GM23248 (cell line): Measurements from ENCODE around the gene CPLX3. TPM values are rescaled to one million over a fixed set of nuclear protein-coding genes. Genes with fewer than 3 reads are reported as not detected.

Source experiments
- DNase-seq: peaks from one replicate; pipeline ENCODE4 v3.0.0-alpha.2; 2015
- H2AFZ ChIP-seq: fragments of 200-600 bp; sonication (generic); 2 replicates; pipeline ENCODE4 v1.6.1; 2016; ENCODE audit warnings: antibody characterized with exemption
- H3F3A ChIP-seq: fragments of 200-600 bp; sonication (generic); 2 replicates; pipeline ENCODE4 v1.6.1; 2016; ENCODE audit warnings: mild to moderate bottlenecking, antibody characterized with exemption, mixed run types; ENCODE audit not compliant: insufficient read depth
- H3K27ac ChIP-seq: fragments of 200-600 bp; sonication (generic); 2 replicates; pipeline ENCODE4 v1.5.1; 2016; ENCODE audit warnings: mild to moderate bottlenecking
- H3K27me3 ChIP-seq: fragments of 200-600 bp; sonication (generic); replicated peaks from 2 replicates; pipeline ENCODE4 v1.6.1; 2016; ENCODE audit warnings: mild to moderate bottlenecking; ENCODE audit not compliant: insufficient read depth
- H3K36me3 ChIP-seq: fragments of 200-600 bp; sonication (generic); 2 replicates; pipeline ENCODE4 v1.6.1; 2016; ENCODE audit warnings: low read depth, mild to moderate bottlenecking
- H3K4me1 ChIP-seq: fragments of 200-600 bp; sonication (generic); 2 replicates; pipeline ENCODE4 v1.6.1; 2016; ENCODE audit warnings: mild to moderate bottlenecking; ENCODE audit not compliant: insufficient read depth
- H3K4me2 ChIP-seq: fragments of 200-600 bp; sonication (generic); one replicate; pipeline ENCODE4 v1.6.1; 2016; ENCODE audit warnings: mild to moderate bottlenecking; ENCODE audit not compliant: unreplicated experiment
- H3K4me3 ChIP-seq: fragments of 200-600 bp; sonication (generic); 2 replicates; pipeline ENCODE4 v1.5.1; 2016; ENCODE audit warnings: mild to moderate bottlenecking
- H3K79me2 ChIP-seq: fragments of 200-600 bp; sonication (generic); 2 replicates; pipeline ENCODE4 v1.6.1; 2016; ENCODE audit warnings: mild to moderate bottlenecking; ENCODE audit not compliant: insufficient read depth
- H3K9ac ChIP-seq: fragments of 200-600 bp; sonication (generic); 2 replicates; pipeline ENCODE4 v1.6.1; 2016; ENCODE audit warnings: mild to moderate bottlenecking
- H3K9me2 ChIP-seq: fragments of 200-600 bp; sonication (generic); 2 replicates; pipeline ENCODE4 v1.6.1; 2016; ENCODE audit warnings: mixed run types, mild to moderate bottlenecking, moderate library complexity; ENCODE audit not compliant: insufficient read depth
- H3K9me3 ChIP-seq: fragments of 200-600 bp; sonication (generic); one replicate; pipeline ENCODE4 v1.6.1; 2017; ENCODE audit warnings: low read depth
- H4K20me1 ChIP-seq: fragments of 200-600 bp; sonication (generic); 2 replicates; pipeline ENCODE4 v1.6.0; 2016; ENCODE audit not compliant: insufficient read depth
- EZH2 ChIP-seq: fragments of 200-600 bp; sonication (generic); IDR thresholded peaks from 2 replicates; pipeline ENCODE4 v1.6.1; 2018; ENCODE audit warnings: antibody characterized with exemption, mild to moderate bottlenecking; ENCODE audit not compliant: insufficient read depth, poor library complexity, severe bottlenecking
- EZH2phosphoT487 ChIP-seq: fragments of 200-600 bp; sonication (generic); IDR thresholded peaks from 2 replicates; pipeline ENCODE4 v1.6.1; 2018; ENCODE audit warnings: antibody characterized with exemption, moderate library complexity, mild to moderate bottlenecking, low read depth; ENCODE audit not compliant: insufficient read depth
- WGBS, 2 experiments: methylation state at CpG; one replicate each; pipeline ENCODE4 v1.1.6; 2015 to 2017; ENCODE audit warnings: low lambda C conversion rate in 2 of 2, low coverage in 1 of 2; ENCODE audit errors: missing lambda C conversion rate in 2 of 2; 5-methylcytosine and 5-hydroxymethylcytosine counted together
- in situ Hi-C: fragments of 300-500 bp; cut with MboI; formaldehyde crosslinking; loops from 2 replicates; pipeline ENCODE4 v1.15.0; 2020
- polyA plus RNA-seq: library from polyadenylated mRNA; unstranded; fragments of >200 nt; fragmentation: Nextera tagmentation; extraction: Ambion mirVana; gene quantifications from 2 replicates; pipeline ENCODE4 v1.2.1, GENCODE V29; 2016
- total RNA-seq: library from RNA; depleted of rRNA; stranded (reverse); fragments of >200 nt; shearing (Covaris generic); gene quantifications from 2 replicates; pipeline ENCODE4 v1.2.3, GENCODE V29; 2014

CPLX3 gene
- total and polyA plus RNA-seq, 2 experiments from 2014 or later: not detected

- Histone ChIP-seq H3K4me2 (no peak overlapping the region), H3K27ac (no peak overlapping the region), H3K9ac (no peak overlapping the region)
Measured at GRCh38 chr15:74868059-74868458, 41.6 kb downstream of the CPLX3 start.

GRCh38 chr15:74869372-74869725 lies 42.9 kb downstream of the CPLX3 start:
- H2AFZ ChIP-seq: no peak overlapping the region
- H3K9ac ChIP-seq: no peak overlapping the region
- H4K20me1 ChIP-seq: peaks cover 9% of the 10 kb centered on the region; the same call in 1 of the 2 replicates
- DNase-seq: no peak
- no peak for TF ChIP-seq EZH2phosphoT487
- TF ChIP-seq EZH2: no peak
- H3K36me3 ChIP-seq: no peaks in the 10 kb centered on the region
- H3K4me1 ChIP-seq: peaks cover 21% of the 10 kb centered on the region
- H3K79me2 ChIP-seq: peaks cover 82% of the 10 kb centered on the region
- H3K9me2 ChIP-seq: no peaks in the 10 kb centered on the region
- peak overlapping the region; percentile 7; the same call in 1 of the 2 replicates for H3K27ac ChIP-seq
- no peak overlapping the region for H3K4me3 ChIP-seq
- no peaks in the 10 kb centered on the region for H3K9me3 ChIP-seq
- in situ Hi-C loops: no loop called here
- H3K4me2 ChIP-seq: no peak overlapping the region
- H3K27me3 ChIP-seq: no peaks in the 10 kb centered on the region
- peaks cover 23% of the 10 kb centered on the region; the same call in 1 of the 2 replicates for H3F3A ChIP-seq

More at GRCh38 chr15:74868059-74868458, 41.6 kb downstream of the CPLX3 start:
- H3K4me3 ChIP-seq: no peak overlapping the region
- H3K27me3 ChIP-seq: no peaks in the 10 kb centered on the region
- H3K36me3 ChIP-seq: no peaks in the 10 kb centered on the region
- H3K9me2 ChIP-seq: no peaks in the 10 kb centered on the region
- H3K79me2 ChIP-seq: peaks cover 86% of the 10 kb centered on the region
- DNase-seq: no peak
- H4K20me1 ChIP-seq: peaks cover 10% of the 10 kb centered on the region; the same call in 1 of the 2 replicates
- 90 to 94% methylated on average over 6 of the region's 6 CpGs for WGBS, 2 experiments
- H3K4me1 ChIP-seq: peaks cover 30% of the 10 kb centered on the region
- no peak overlapping the region for H2AFZ ChIP-seq
- H3K9me3 ChIP-seq: no peaks in the 10 kb centered on the region
- TF ChIP-seq EZH2 (no peak), EZH2phosphoT487 (no peak)
- peaks cover 32% of the 10 kb centered on the region; the same call in 1 of the 2 replicates for H3F3A ChIP-seq
- in situ Hi-C loops: no loop called here

GRCh38 chr15:74869726-74870407 lies 43.4 kb downstream of the CPLX3 start:
- WGBS, 2 experiments: 42 to 44% methylated on average over 6 of the region's 6 CpGs
- H4K20me1 ChIP-seq: peaks cover 9% of the 10 kb centered on the region; the same call in 1 of the 2 replicates

GRCh38 chr15:74870436-74871215 lies 44.2 kb downstream of the CPLX3 start:
- Histone ChIP-seq H3F3A (peaks cover 17% of the 10 kb centered on the region; the same call in 1 of the 2 replicates), H3K27ac (0 out of 2 replicates have a peak overlapping the region, but pooled peaks have one; percentile 7), H3K4me2 (no peak overlapping the region), H3K9me2 (no peaks in the 10 kb centered on the region), H3K4me1 (peaks cover 21% of the 10 kb centered on the region), H2AFZ (no peak overlapping the region), H3K36me3 (no peaks in the 10 kb centered on the region), H3K4me3 (no peak overlapping the region), H3K9me3 (no peaks in the 10 kb centered on the region), H3K9ac (no peak overlapping the region), H4K20me1 (peaks cover 9% of the 10 kb centered on the region; the same call in 1 of the 2 replicates), H3K27me3 (no peaks in the 10 kb centered on the region), H3K79me2 (peaks cover 69% of the 10 kb centered on the region)
- no peak for DNase-seq
- in situ Hi-C loops: no loop called here
- WGBS, 2 experiments: 49 to 55% methylated on average over 6 of the region's 6 CpGs
- no peak for TF ChIP-seq EZH2phosphoT487
- no peak for TF ChIP-seq EZH2

More at GRCh38 chr15:74869726-74870407, 43.4 kb downstream of the CPLX3 start:
- Histone ChIP-seq H3K36me3 (no peaks in the 10 kb centered on the region), H3K27me3 (no peaks in the 10 kb centered on the region), H3K9ac (no peak overlapping the region), H3K4me3 (no peak overlapping the region), H3K9me3 (no peaks in the 10 kb centered on the region), H2AFZ (no peak overlapping the region), H3K79me2 (peaks cover 77% of the 10 kb centered on the region), H3F3A (peaks cover 21% of the 10 kb centered on the region; the same call in 1 of the 2 replicates), H3K4me1 (peaks cover 21% of the 10 kb centered on the region), H3K27ac (peak overlapping the region; percentile 7; the same call in 1 of the 2 replicates), H3K9me2 (no peaks in the 10 kb centered on the region), H3K4me2 (no peak overlapping the region)
- in situ Hi-C loops: no loop called here
- peak; percentile 29 for DNase-seq
- TF ChIP-seq EZH2phosphoT487: no peak
- TF ChIP-seq EZH2: no peak
